GM12872 (cell line): ENCODE data around the gene SLC25A25.

ENCODE experiments used
- CTCF ChIP-seq: IDR thresholded peaks from 3 replicates; pipeline ENCODE4 v1.5.1; 2011; ENCODE audit warnings: low read depth, mild to moderate bottlenecking, low read length, moderate library complexity; ENCODE audit not compliant: insufficient read depth

Gene SLC25A25

GRCh38 chr9:128121466-128121810 is 53.4 kb downstream of the SLC25A25 start:
- no peak for TF ChIP-seq CTCF

GRCh38 chr9:128121924-128122808 is 54.1 kb downstream of the SLC25A25 start:
- TF ChIP-seq CTCF = no peak

- TF ChIP-seq CTCF = no peak
Observed at GRCh38 chr9:128122809-128123175, 54.8 kb downstream of the SLC25A25 start.

- TF ChIP-seq CTCF = no peak
Observed at GRCh38 chr9:128123451-128124080, 55.5 kb downstream of the SLC25A25 start.

GRCh38 chr9:128124451-128124850 is 56.4 kb downstream of the SLC25A25 start:
- no peak for TF ChIP-seq CTCF

GRCh38 chr9:128124873-128125579 is 57.0 kb downstream of the SLC25A25 start:
- TF ChIP-seq CTCF = peak; percentile 79
